ENCODE results near the gene BBS1.

- TF ChIP-seq, protein P1, sequence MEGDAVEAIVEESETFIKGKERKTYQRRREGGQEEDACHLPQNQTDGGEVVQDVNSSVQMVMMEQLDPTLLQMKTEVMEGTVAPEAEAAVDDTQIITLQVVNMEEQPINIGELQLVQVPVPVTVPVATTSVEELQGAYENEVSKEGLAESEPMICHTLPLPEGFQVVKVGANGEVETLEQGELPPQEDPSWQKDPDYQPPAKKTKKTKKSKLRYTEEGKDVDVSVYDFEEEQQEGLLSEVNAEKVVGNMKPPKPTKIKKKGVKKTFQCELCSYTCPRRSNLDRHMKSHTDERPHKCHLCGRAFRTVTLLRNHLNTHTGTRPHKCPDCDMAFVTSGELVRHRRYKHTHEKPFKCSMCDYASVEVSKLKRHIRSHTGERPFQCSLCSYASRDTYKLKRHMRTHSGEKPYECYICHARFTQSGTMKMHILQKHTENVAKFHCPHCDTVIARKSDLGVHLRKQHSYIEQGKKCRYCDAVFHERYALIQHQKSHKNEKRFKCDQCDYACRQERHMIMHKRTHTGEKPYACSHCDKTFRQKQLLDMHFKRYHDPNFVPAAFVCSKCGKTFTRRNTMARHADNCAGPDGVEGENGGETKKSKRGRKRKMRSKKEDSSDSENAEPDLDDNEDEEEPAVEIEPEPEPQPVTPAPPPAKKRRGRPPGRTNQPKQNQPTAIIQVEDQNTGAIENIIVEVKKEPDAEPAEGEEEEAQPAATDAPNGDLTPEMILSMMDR (IDR thresholded peaks at IDR 0.05), result no peak
- TF ChIP-seq SMC3 (IDR thresholded peaks at IDR 0.05; ENCODE audit: low read depth, low read length), result no peak
- no peak for TF ChIP-seq RAD21 (IDR thresholded peaks at IDR 0.05; ENCODE audit: low read length)
- TF ChIP-seq, protein P2, sequence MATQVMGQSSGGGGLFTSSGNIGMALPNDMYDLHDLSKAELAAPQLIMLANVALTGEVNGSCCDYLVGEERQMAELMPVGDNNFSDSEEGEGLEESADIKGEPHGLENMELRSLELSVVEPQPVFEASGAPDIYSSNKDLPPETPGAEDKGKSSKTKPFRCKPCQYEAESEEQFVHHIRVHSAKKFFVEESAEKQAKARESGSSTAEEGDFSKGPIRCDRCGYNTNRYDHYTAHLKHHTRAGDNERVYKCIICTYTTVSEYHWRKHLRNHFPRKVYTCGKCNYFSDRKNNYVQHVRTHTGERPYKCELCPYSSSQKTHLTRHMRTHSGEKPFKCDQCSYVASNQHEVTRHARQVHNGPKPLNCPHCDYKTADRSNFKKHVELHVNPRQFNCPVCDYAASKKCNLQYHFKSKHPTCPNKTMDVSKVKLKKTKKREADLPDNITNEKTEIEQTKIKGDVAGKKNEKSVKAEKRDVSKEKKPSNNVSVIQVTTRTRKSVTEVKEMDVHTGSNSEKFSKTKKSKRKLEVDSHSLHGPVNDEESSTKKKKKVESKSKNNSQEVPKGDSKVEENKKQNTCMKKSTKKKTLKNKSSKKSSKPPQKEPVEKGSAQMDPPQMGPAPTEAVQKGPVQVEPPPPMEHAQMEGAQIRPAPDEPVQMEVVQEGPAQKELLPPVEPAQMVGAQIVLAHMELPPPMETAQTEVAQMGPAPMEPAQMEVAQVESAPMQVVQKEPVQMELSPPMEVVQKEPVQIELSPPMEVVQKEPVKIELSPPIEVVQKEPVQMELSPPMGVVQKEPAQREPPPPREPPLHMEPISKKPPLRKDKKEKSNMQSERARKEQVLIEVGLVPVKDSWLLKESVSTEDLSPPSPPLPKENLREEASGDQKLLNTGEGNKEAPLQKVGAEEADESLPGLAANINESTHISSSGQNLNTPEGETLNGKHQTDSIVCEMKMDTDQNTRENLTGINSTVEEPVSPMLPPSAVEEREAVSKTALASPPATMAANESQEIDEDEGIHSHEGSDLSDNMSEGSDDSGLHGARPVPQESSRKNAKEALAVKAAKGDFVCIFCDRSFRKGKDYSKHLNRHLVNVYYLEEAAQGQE (IDR thresholded peaks at IDR 0.05; ENCODE audit: low read depth, low read length), result no peak
- no peak for TF ChIP-seq NFIC (IDR thresholded peaks at IDR 0.05; ENCODE audit: borderline replicate concordance)
- TF ChIP-seq TAF1 (IDR thresholded peaks at IDR 0.05; ENCODE audit: borderline replicate concordance, low read depth, low read length), result no peak
- no peak for TF ChIP-seq SIN3A (IDR thresholded peaks at IDR 0.05; ENCODE audit: borderline replicate concordance, low read depth, low read length)
Observed at GRCh38 chr11:66563832-66564231, 53.4 kb downstream of the BBS1 start.

All from SK-N-SH (cell line).